ENCODE data around the gene JMJD6. TPM values are rescaled to one million over a fixed set of nuclear protein-coding genes. Genes with fewer than 3 reads are reported as not detected.

The JMJD6 gene
- total and polyA plus RNA-seq, 12 donors = 23.5 to 105 (median 41.7) TPM

DNA sequence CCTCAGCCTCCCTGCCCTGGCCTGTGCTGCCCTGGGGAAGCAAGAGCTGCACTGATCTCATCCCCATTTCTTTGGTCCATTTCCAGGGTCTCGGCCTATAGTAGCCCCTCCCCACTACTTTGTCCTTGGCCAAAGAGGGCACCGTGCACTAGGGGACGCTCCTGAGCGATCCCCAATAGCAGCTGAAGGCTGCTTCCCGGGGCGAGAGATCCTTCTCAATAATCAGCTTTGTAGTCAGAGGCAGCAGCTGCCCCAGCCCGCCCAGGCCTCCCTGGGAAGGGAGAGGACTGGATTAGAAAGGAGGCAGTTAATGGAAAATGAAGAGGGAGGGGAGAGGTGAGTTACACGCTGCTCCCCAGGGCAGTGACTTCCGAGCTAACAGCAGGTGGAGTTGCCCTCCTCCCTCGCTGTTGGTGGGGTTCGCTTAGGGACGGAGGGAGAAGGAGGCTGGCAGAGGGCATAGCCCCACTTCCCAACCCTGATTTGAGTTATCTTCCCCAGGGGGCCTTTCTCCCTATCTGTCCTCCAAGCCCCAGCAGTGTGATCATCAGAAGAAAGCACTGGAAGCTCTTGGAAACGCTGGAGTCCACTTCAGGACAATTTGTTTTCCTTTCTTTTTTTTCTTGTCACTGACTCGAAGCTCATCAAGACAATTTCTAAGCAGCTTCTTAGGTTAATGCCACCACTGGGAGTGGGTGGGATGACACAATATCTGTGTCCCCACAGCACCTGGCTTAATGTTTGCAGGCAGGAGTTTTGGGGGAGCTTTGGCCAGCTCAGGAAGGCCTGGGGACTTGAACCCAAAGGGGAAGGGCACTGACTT lies 18.2 kb downstream of the JMJD6 start:
- DNase-seq = peak in 6 of 7 donors; percentile 53 to 83 (median 71)
- whole genome bisulfite sequencing, 4 donors = 19 to 45% (median 33%) methylated on average over 13 to 14 of the region's 14 CpGs
- peaks cover 36 to 60% of the 10 kb centered on the region in 2 donors for H3K4me1 ChIP-seq (replicated peaks in 1 of 2)
- peak overlapping the region in 1 of 4 donors; percentile 14 for H3K4me3 ChIP-seq
- H3K27ac ChIP-seq = peak overlapping the region; percentile 50 to 96 (median 90)
- H3K9me3 ChIP-seq (replicated peaks in 1 of 3) = no peaks in the 10 kb centered on the region
- H3K27me3 ChIP-seq = no peaks in the 10 kb centered on the region
- TF ChIP-seq, protein P1, sequence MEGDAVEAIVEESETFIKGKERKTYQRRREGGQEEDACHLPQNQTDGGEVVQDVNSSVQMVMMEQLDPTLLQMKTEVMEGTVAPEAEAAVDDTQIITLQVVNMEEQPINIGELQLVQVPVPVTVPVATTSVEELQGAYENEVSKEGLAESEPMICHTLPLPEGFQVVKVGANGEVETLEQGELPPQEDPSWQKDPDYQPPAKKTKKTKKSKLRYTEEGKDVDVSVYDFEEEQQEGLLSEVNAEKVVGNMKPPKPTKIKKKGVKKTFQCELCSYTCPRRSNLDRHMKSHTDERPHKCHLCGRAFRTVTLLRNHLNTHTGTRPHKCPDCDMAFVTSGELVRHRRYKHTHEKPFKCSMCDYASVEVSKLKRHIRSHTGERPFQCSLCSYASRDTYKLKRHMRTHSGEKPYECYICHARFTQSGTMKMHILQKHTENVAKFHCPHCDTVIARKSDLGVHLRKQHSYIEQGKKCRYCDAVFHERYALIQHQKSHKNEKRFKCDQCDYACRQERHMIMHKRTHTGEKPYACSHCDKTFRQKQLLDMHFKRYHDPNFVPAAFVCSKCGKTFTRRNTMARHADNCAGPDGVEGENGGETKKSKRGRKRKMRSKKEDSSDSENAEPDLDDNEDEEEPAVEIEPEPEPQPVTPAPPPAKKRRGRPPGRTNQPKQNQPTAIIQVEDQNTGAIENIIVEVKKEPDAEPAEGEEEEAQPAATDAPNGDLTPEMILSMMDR (IDR thresholded peaks at IDR 0.05) = peak in 4 of 6 experiments; percentile 23 to 44 (median 38)
- TF ChIP-seq POLR2A (IDR thresholded peaks at IDR 0.05) = peak in 1 of 2 donors; percentile 70
- intact Hi-C loops (cut with DNase I) = no loop called here
- peaks cover 0 to 8% of the 10 kb centered on the region in 2 donors for H3K36me3 ChIP-seq (replicated peaks in 1 of 2)

DNA sequence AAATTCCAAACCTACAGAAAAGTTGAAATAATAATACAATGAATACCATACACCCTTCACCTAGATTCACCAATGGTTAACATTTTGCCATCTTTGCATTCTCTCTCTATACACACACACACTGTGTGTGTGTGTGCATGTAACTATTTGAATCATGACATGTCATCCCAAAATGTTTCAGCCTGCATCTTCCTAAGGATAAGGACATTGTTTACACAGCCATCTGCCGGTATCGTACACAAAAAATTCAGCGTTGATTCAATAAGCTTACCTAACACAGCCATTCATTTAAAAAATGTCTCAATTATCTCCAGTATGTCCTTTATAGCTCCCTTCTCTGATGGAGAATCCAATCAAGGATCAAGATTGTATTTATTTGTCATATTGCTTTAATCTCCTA lies 19.6 kb downstream of the JMJD6 start:
- Histone ChIP-seq H3K27ac (peak overlapping the region in 1 of 5 donors; percentile 96), H3K36me3 (replicated peaks in 1 of 2) (no peaks in the 10 kb centered on the region), H3K4me3 (no peak overlapping the region), H3K27me3 (no peaks in the 10 kb centered on the region), H3K4me1 (replicated peaks in 1 of 2) (peaks cover 50 to 71% of the 10 kb centered on the region in 2 donors), H3K9me3 (replicated peaks in 1 of 3) (no peaks in the 10 kb centered on the region)
- intact Hi-C loops (cut with DNase I) = no loop called here
- WGBS, 4 donors = 85 to 87% (median 86%) methylated on average over 3 of the region's 3 CpGs
- DNase-seq = no peak
- TF ChIP-seq, protein P1 (IDR thresholded peaks at IDR 0.05) = no peak
- no peak for TF ChIP-seq POLR2A (IDR thresholded peaks at IDR 0.05)

DNA sequence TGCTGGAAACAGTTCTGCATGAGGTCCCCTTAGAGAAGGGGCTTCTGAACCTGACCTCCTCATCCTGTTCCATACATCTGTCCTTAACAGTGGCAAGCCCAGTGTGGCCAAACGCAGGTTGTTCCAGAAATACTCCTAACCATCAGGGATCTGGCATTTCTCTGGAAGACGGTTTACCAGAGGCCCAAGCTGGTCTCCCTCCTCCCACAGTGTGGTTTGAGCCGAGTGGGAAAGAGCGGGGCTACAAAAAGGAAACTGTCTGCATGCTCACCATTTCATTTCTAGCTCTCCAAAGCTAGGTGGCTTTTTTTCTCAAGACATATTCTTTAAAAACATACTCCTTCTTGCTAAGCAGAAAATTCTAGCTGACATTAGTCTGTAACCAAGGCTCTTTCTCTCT lies 21.6 kb downstream of the JMJD6 start:
- intact Hi-C loops (cut with DNase I) = no loop called here

More for the DNA sequence above, 21.6 kb downstream of the JMJD6 start:
- peak overlapping the region in 1 of 5 donors; percentile 34 for H3K27ac ChIP-seq
- H3K36me3 ChIP-seq (replicated peaks in 1 of 2) = no peaks in the 10 kb centered on the region
- 60 to 77% (median 66%) methylated on average over 4 of the region's 4 CpGs for WGBS, 4 donors
- H3K27me3 ChIP-seq = no peaks in the 10 kb centered on the region
- no peak overlapping the region for H3K4me3 ChIP-seq
- no peaks in the 10 kb centered on the region for H3K9me3 ChIP-seq (replicated peaks in 1 of 3)
- TF ChIP-seq POLR2A (IDR thresholded peaks at IDR 0.05) = no peak
- TF ChIP-seq, protein P1 (IDR thresholded peaks at IDR 0.05) = no peak
- H3K4me1 ChIP-seq (replicated peaks in 1 of 2) = peaks cover 64 to 83% of the 10 kb centered on the region in 2 donors
- no peak for DNase-seq

All from adrenal gland (tissue), 12 donors.